ENCODE results near the gene RNF40. TPM values are rescaled to one million over a fixed set of nuclear protein-coding genes. Genes with fewer than 3 reads are reported as not detected.

Gene RNF40
- total RNA-seq, 1 donor: 88.3 TPM

GRCh38 chr16:30722916-30723315, 39.2 kb upstream of the RNF40 start:
- Histone ChIP-seq H3K27ac (ENCODE audit: low read depth, low read length) (no peak overlapping the region), H4K20me1 (ENCODE audit: insufficient read depth, low read length) (peaks cover 22% of the 10 kb centered on the region), H3K79me2 (ENCODE audit: insufficient read depth, low read length) (peaks cover 41% of the 10 kb centered on the region), H3K27me3 (ENCODE audit: insufficient read depth, low read length) (no peaks in the 10 kb centered on the region), H3K4me1 (ENCODE audit: insufficient read depth, low read length) (no peaks in the 10 kb centered on the region), H3K4me2 (ENCODE audit: insufficient read depth, low read length) (no peak overlapping the region), H3K4me3 (ENCODE audit: insufficient read depth, low read length) (no peak overlapping the region), H3K9me3 (ENCODE audit: low read depth, low read length) (no peaks in the 10 kb centered on the region), H2AFZ (ENCODE audit: low read length) (no peak overlapping the region), H3K36me3 (ENCODE audit: insufficient read depth, low read length) (peaks cover 82% of the 10 kb centered on the region)
- TF ChIP-seq CTCF (IDR thresholded peaks at IDR 0.05; ENCODE audit: extremely low read depth, low read depth, low read length): no peak
- peak; percentile 75 for DNase-seq (ENCODE audit: insufficient read length, low spot score, missing footprints)

- no peaks in the 10 kb centered on the region for H3K27me3 ChIP-seq (ENCODE audit: insufficient read depth, low read length)
- H3K79me2 ChIP-seq (ENCODE audit: insufficient read depth, low read length): peaks cover 43% of the 10 kb centered on the region
- peaks cover 86% of the 10 kb centered on the region for H3K36me3 ChIP-seq (ENCODE audit: insufficient read depth, low read length)
Observed at GRCh38 chr16:30723725-30724355, 38.3 kb upstream of the RNF40 start.

GRCh38 chr16:30724641-30725417, 37.3 kb upstream of the RNF40 start:
- no peak overlapping the region for H3K4me3 ChIP-seq (ENCODE audit: insufficient read depth, low read length)
- H3K27me3 ChIP-seq (ENCODE audit: insufficient read depth, low read length): no peaks in the 10 kb centered on the region
- no peak overlapping the region for H3K4me2 ChIP-seq (ENCODE audit: insufficient read depth, low read length)
- H4K20me1 ChIP-seq (ENCODE audit: insufficient read depth, low read length): peaks cover 15% of the 10 kb centered on the region
- peaks cover 90% of the 10 kb centered on the region for H3K36me3 ChIP-seq (ENCODE audit: insufficient read depth, low read length)
- no peak for TF ChIP-seq CTCF (IDR thresholded peaks at IDR 0.05; ENCODE audit: extremely low read depth, low read depth, low read length)
- H3K4me1 ChIP-seq (ENCODE audit: insufficient read depth, low read length): no peaks in the 10 kb centered on the region
- no peak overlapping the region for H3K27ac ChIP-seq (ENCODE audit: low read depth, low read length)
- peak; percentile 79 for DNase-seq (ENCODE audit: insufficient read length, low spot score, missing footprints)
- no peak overlapping the region for H2AFZ ChIP-seq (ENCODE audit: low read length)
- no peaks in the 10 kb centered on the region for H3K9me3 ChIP-seq (ENCODE audit: low read depth, low read length)
- peaks cover 42% of the 10 kb centered on the region for H3K79me2 ChIP-seq (ENCODE audit: insufficient read depth, low read length)

More at GRCh38 chr16:30723725-30724355, 38.3 kb upstream of the RNF40 start:
- DNase-seq (ENCODE audit: insufficient read length, low spot score, missing footprints): no peak
- TF ChIP-seq CTCF (IDR thresholded peaks at IDR 0.05; ENCODE audit: extremely low read depth, low read depth, low read length): no peak
- Histone ChIP-seq H3K4me3 (ENCODE audit: insufficient read depth, low read length) (no peak overlapping the region), H3K9me3 (ENCODE audit: low read depth, low read length) (no peaks in the 10 kb centered on the region), H3K4me1 (ENCODE audit: insufficient read depth, low read length) (no peaks in the 10 kb centered on the region), H2AFZ (ENCODE audit: low read length) (no peak overlapping the region), H3K4me2 (ENCODE audit: insufficient read depth, low read length) (no peak overlapping the region), H4K20me1 (ENCODE audit: insufficient read depth, low read length) (peaks cover 22% of the 10 kb centered on the region), H3K27ac (ENCODE audit: low read depth, low read length) (no peak overlapping the region)

- no peak overlapping the region for H3K4me3 ChIP-seq (ENCODE audit: insufficient read depth, low read length)
- H4K20me1 ChIP-seq (ENCODE audit: insufficient read depth, low read length): peaks cover 10% of the 10 kb centered on the region
- H3K4me2 ChIP-seq (ENCODE audit: insufficient read depth, low read length): no peak overlapping the region
- H3K4me1 ChIP-seq (ENCODE audit: insufficient read depth, low read length): no peaks in the 10 kb centered on the region
- peaks cover 89% of the 10 kb centered on the region for H3K36me3 ChIP-seq (ENCODE audit: insufficient read depth, low read length)
- H3K27me3 ChIP-seq (ENCODE audit: insufficient read depth, low read length): no peaks in the 10 kb centered on the region
- no peaks in the 10 kb centered on the region for H3K9me3 ChIP-seq (ENCODE audit: low read depth, low read length)
- TF ChIP-seq CTCF (IDR thresholded peaks at IDR 0.05; ENCODE audit: extremely low read depth, low read depth, low read length): no peak
- H3K79me2 ChIP-seq (ENCODE audit: insufficient read depth, low read length): peaks cover 37% of the 10 kb centered on the region
- no peak overlapping the region for H2AFZ ChIP-seq (ENCODE audit: low read length)
- no peak overlapping the region for H3K27ac ChIP-seq (ENCODE audit: low read depth, low read length)
- DNase-seq (ENCODE audit: insufficient read length, low spot score, missing footprints): peak; percentile 56
Observed at GRCh38 chr16:30725418-30725792, 36.7 kb upstream of the RNF40 start.
